ENCODE measurements around the gene ARHGDIG.
"Not testable (repeated sequence)": the region's sequence is repeated elsewhere in the genome, so short reads cannot be mapped to it uniquely, and the experiment has no call there.

ARHGDIG gene

DNA sequence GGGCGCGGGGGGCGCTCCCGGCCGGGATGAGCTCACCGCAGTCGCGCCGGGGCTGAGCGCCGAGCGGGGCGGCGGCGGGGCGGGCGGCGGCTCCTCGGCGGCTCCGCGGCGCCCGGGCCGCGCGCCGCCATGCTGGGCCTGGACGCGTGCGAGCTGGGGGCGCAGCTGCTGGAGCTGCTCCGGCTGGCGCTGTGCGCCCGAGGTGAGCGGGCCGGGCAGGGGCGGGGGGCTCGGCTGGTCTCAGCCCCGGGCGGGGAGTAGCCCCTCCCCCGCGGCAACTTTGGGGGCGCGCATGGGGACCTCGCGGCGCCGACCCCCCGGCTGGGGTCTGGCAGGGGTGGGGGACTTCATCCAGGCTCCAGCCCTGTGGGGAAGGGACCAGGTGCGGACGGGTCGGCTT lies at the start of gene ARHGDIG:
TSS of gene ARHGDIG (plus strand) at position 40 of the 400 bp plus-strand sequence. CDS start at position 130, 90 bp downstream.
- FAIRE-seq, result no peak

- FAIRE-seq, result no peak
These were observed 49.4 kb upstream of the ARHGDIG start for GRCh38 chr16:230949-231348.

DNA sequence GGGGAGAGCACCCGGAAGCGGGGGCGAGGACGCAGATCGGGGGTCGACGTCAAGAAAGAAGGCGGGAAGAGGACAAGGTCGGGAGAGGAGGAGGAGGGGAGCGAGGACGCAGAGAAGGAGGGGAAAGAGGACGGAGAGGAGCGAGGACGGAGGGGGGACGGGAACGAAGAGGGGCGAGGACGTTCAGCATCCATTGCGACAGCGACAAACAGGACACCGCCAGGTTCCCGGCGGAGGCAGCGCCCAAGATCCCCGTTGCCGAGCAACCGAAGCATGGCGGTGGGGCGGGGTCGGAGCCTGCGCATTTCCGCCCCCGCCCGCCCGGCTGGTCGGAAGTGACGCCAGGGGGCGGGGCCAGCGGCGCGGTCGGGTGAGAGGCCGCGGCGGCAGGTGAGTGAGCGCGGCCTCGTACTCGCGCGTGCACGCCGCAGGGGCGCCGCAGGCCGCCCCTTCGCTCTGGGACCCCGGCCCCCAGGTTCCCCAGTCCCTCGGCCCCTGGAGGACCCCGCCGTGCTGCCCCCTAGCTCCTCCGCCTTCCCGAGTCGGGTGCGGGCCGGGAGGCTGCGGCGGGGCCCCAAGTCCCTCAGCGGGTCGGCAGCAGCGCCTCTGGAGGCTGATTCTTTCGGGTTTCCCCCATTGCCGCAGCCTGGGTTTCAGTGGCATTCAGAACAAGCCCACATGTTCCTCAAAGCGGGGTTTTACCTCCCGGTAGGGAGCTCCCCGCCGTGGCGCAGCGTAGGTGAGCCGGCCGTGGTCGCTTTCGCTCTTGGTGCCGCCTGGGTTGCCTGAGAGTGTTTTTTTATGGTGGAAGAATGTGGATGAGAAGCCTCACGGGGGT lies 45.7 kb upstream of the ARHGDIG start, which contains the start of gene FAM234A:
TSS of gene FAM234A (plus strand) at position 354 of the 838 bp plus-strand sequence. CDS start 19,593 bp downstream, outside the sequence.
- FAIRE-seq, result no peak

DNA sequence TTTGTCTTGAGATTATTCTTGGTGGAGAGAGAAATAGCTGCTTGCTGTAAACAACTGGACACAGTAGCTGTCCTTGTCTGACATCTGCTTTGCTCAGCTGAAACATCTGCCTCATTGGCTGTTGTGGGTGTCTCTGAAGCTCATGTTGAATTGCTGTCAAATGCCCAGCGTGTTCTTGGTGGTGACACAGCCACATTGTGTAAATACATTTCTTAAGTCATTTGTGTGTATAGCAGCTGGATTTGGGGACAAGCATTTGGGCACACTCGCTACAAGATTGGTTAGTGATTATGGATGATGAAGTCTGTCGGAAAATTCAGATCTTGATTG lies 40.5 kb upstream of the ARHGDIG start:
- FAIRE-seq, result no peak

DNA sequence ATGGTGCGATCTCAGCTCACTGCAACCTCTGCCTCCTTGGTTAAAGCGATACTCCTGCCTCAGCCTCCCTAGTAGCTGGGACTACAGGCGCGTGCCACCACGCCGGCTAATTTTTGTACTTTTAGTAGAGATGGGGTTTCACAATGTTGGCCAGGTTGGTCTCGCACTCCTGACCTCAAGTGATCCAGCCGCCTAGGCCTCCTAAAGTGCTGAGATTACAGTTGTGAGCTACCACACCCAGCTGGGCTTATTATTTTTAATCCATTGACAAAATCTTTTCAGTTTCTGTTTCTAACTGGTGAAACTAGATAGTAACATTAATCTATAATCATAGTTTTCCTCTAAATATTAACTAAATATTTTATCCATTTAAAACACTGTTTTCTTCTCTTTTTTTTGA lies 39.8 kb upstream of the ARHGDIG start:
- FAIRE-seq, result no peak

DNA sequence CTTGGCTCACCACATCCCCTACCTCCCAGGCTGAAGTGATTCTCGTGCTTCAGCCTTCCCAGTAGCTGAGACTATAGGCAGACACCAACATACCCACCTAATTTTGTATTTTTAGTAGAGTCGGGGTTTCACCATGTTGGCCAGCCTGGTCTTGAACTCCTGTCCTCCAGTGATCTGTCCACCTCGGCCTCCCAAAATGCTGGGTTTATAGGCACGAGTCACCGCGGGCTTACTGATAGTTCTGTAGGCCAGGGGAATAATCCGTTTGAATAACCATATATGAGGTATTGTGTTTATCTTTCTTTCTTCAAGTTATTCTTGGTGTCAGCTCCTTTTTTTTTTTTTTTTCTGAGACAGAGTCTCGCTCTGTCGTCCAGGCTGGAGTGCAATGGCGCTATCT lies 38.1 kb upstream of the ARHGDIG start:
- no peak for FAIRE-seq

GRCh38 chr16:243348-243747 lies 37.0 kb upstream of the ARHGDIG start:
- no peak for FAIRE-seq

DNA sequence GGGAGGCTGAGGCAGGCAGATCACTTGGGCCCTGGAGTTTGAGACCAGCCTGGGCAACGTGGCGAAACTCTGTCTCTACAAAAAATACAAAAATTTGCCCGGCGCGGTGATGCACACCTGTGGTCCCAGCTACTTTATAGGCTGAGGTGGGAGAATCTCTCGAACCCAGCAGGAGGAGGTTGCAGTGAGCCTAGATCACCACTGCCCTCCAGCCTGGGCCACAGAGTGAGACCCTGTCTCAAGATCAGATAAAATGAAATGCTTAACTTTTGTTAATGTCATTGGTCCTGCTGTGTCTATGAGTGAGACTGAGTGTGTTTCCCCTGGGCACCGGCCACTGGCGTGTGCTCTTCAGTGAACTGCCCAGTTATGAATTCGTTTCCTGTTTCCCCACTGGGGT lies 35.3 kb upstream of the ARHGDIG start:
- no peak for FAIRE-seq

DNA sequence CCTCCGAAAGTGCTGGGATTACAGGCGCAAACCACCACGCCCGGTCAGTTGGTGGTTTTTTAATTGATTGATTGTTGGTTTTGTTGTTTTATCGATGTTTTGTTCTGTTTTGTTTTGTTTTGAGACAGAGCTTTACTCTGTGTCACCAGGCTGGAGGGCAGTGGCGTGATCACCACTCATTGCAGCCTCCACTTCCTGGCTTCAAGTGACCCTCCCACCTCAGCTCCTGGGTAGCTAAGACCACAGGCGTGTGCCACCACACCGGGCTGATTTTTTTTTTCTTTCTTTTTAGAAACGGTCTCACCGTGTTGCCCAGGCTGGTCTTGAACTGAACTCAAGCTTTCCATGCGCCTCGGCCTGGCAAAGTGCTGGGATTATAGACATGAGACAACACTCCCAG lies 33.4 kb upstream of the ARHGDIG start:
- no peak for FAIRE-seq

DNA sequence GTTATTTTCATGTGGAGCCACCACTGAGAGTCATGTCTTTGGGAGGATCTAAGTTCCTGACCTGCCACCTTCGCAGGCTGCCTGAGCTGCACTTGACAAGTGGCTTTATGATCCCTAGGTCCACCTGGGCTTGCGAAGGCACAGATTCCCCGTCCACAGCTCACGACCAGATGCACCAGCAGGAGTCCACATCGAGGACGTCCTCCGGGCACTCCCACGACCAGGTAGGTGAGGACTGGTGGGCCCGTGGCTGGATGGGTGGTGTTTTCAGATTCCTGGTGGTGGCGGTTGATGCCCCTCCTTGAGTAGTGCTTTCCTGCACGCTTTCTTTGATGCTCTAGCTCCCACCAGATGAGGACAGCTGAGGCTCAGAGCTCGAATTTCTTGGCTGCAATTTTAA lies 31.0 kb upstream of the ARHGDIG start:
- no peak for FAIRE-seq

DNA sequence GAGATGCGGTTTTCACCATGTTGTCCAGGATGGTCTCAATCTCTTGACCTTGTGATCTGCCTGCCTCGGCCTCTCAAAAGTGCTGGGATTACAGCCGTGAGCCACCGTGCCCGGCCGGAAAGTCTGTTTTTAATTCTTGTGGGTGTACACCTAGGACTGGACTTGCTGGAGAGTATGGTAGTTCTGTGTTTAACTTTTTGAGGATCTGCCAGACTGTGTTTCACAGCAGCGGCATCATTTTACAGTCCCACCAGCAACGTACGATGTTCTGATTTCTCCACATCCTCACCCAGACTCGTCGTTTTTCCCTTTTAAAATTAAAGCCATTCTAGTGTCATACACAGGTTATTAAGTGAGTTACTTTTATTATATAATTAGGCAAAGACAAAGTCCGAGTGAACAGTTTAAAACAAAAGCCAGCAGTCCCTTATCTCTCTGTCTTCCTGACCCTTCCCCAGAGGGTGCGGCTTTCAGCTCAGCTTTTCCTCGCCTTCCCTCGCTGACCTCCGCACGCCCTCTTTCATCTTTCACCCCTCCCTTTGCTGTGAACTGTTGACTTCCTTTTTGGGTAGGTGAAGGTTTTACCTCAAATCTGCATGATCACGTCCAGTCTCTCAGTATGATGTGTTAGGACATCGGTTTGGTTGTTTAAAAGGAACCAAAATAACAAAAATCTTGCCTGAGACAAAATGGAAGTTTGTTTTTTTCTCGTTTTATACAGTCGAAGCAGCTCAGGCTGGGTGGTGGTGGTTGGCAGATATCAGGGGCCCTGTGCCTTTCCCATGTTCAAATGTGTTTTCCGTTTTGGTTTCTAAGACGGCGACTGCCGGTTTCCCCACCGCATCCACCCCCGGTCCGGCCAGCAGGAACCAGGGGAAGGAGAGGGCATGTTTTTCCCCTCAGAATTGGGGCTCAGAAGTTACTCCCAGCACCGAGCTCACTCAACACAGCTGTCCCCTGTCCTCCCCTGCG lies 27.7 kb upstream of the ARHGDIG start:
- no peak for FAIRE-seq

DNA sequence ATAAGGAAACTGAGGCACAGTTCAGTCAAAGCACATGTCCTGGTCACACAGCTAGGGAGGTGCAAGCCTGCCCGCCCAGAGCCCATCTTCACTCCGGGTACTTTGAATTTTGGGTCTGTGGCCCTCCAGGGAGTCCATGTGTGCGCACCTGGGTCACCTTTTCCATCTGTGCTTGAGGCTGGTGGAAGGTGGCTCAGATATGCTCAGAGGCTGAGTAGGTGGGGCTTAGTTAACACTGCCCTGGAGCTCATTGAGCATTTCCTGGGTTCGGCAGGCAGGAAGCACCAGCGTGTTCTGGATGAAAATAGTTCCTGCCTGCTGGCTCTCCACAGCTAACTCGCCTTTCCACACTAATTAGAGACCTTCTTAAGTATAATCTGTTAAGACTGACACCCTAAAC lies 26.6 kb upstream of the ARHGDIG start:
- no peak for FAIRE-seq

- no peak for FAIRE-seq
These were observed 25.9 kb upstream of the ARHGDIG start for GRCh38 chr16:254461-254860.

GRCh38 chr16:255183-255582 lies 25.2 kb upstream of the ARHGDIG start:
- FAIRE-seq, result no peak

GRCh38 chr16:258091-258490 lies 22.3 kb upstream of the ARHGDIG start:
- FAIRE-seq, result not testable (repeated sequence)

GRCh38 chr16:259226-259625 lies 21.2 kb upstream of the ARHGDIG start:
- no peak for FAIRE-seq

- no peak for FAIRE-seq
These were observed 20.6 kb upstream of the ARHGDIG start for GRCh38 chr16:259814-260253.

DNA sequence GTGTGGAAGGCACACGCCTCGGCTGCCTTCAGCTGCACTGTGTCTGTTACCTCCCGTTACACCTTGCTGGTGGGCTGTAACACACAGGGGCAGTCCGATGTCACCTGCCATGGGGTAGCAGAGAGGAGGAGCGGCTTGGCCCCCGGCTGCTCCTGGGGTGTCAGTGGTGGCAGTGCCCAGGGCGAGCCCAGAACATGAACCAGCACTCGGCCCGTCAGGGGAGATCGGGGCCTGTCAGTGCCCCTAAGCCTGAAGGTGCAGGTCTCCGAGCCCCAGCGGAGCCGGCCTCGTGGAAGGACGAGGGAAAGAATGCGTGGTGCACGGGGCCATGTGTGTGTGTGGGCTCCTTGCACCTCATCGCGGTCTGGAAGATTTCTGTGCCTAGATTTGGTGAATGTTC lies 20.1 kb upstream of the ARHGDIG start:
- no peak for FAIRE-seq

DNA sequence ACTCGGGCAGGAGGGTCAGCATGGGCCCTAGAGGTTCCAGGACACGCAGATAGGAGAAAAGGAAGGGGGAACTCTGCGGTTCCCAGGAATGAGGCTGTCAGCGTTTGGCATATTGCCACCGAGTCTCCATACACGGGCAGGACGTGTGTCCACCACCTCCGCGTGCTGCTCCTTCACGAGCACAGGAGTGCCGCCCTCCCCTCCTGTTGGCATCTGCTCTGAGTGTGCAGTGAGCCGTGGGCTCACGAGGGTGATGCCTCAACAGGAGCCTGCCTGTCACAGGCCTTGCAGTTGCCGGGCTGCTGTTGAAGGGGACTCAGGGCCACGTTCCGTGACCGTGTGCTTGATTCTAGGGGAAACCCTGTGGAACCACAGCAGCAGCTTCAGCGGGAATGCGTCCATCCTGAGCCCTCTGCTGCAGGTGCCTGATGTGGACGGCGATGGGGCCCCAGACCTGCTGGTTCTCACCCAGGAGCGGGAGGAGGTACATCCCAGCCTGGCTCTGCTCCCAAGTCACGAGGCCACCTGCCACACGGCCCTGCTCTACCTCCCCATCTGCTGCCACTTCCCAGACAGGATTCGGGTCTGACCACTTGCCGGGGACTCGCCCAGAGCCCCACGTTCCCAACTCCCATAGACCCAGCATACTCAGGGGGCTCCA lies 19.2 kb upstream of the ARHGDIG start:
- no peak for FAIRE-seq

GRCh38 chr16:262121-262745 lies 18.2 kb upstream of the ARHGDIG start:
- FAIRE-seq, result no peak

DNA sequence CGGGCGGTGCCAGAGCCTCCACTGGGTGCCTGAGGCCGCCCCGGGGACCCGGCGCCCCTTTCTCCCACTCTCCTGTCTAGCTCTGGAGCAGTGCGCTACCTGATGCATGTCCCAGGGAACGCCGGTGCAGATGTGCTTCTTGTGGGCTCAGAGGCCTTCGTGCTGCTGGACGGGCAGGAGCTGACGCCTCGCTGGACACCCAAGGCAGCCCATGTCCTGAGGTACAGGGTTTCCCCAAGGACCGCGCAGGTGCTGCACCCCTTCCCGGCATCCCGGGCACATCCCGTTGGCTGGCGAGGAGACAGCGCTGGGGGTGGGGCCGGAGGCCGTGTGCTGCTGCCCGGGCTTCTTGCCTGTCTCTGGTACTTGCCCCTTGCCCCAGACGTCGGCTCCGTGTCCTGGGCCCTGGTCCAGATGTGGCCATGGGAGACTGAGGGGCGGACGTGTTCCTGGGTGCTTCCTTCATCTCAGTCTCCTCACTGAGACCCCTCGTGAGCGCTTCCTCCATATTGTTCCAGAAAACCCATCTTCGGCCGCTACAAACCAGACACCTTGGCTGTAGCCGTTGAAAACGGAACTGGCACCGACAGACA lies 17.1 kb upstream of the ARHGDIG start:
- no peak for FAIRE-seq

DNA sequence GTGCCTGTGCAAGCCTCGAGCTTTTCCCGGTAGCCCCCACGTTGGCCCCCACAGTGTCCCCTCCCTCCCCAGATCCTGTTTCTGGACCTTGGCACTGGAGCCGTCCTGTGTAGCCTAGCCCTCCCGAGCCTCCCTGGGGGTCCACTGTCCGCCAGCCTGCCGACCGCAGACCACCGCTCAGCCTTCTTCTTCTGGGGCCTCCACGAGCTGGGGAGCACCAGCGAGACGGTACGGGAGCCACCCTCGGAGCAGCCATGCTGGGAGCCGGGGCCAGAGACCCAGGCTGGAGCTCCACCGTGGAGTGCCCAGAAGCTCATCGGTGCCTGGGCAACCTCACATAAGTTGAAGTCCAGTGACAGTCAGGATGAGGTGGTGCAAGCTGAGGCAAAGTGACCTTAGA lies 16.4 kb upstream of the ARHGDIG start:
- no peak for FAIRE-seq

All from islet of Langerhans (tissue), 1 donor.